Hematopoietic multipotent progenitor cell treated with erythropoietin and hydrocortisone succinate and interleukin-3 and kit ligand, for 8 days (in vitro differentiated cells): Measurements from ENCODE around the gene ALX4.

Source experiments
- DNase-seq: peaks from one replicate; pipeline ENCODE4 v3.0.0-alpha.2; 2015

ALX4 gene

DNA sequence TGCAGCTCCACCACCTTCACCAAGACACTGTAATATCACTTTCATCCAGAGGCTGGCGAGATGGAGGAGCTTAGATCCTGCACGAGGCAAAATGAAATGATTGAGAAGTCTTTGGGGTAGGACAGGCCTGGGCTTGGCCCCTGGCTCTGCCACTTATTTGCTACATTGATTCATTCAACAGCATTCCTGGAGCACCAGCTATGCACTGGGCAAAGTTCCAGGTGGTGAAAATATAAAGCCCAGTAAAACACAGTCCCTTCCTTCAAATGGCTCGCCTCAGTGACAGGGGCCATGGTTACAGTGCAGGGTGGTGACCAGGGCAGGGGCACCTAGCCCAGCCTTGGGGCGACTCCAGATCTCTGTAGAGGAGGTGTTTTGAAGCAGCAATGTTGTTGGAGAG is 19.7 kb downstream of the ALX4 start:
- no peak for DNase-seq

DNA sequence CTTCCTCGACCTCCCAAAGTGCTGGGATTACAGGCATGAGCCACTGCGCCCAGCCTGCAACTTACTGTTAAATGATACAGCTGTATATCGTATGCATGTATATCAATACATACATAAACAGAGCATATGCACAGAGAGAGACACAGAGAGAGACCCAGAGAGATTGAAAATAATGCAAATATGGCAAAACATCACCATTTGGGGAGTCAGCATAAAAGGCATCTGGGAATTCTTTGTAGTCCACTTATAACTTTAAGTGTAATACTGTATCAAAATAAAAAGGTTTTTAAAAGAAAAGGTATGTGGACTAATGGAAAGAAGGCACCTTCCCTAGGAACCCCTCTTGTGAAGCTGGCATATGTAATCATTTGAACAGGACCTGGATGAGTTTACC is 21.8 kb downstream of the ALX4 start:
- DNase-seq: no peak

DNA sequence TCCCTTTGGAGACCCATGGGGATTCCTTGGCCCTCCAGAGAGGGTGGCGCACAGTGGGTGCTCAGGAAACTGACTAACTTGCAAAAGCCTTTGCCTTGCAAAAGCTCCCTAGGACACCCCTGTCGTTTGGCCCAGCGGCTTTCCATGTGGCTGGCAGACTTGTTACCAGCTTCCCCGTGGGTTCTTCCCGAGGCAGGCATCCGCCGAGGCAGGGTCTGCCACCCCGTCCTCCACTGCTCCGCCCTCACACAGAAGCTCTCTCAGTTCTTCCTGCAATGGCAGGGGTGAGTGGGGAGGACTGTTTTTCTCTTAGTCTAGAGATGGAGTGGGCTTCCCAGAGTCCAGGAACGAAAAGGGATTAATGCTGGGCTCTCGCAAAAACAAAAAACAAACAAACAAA is 23.0 kb downstream of the ALX4 start:
- no peak for DNase-seq

DNA sequence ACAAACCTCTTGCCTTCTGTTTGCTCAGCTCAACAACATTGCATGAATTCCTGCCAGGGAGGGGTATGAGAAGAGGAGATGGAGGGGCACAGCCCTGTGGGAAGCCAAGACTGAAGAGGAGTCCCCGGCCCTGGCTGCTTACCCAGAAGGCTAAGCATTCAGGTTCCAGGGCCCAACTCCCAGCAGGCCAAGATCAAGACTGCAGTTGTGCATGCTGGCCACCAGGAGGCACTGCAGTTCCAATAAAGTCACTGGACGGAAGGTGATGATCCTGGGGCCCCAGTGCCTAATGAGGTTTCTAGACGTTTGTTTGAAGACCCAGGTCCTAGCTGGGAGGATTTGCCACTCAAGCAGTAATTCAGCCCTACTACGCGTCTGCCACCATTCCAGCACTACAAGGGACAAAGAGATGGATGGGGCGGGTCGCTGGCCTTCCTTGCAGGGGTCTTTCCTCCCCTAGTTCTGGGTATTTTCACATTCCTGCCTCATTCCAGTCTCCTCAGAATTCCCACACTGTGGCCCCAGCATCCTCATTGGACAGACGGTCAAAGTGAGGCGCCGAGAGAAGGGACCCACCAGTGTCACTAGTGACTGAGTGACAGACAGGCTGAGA is 23.6 kb downstream of the ALX4 start:
- DNase-seq: peak; percentile 69

GRCh38 chr11:44285756-44286155 is 24.2 kb downstream of the ALX4 start:
- no peak for DNase-seq

GRCh38 chr11:44282620-44283019 is 27.3 kb downstream of the ALX4 start:
- no peak for DNase-seq

DNA sequence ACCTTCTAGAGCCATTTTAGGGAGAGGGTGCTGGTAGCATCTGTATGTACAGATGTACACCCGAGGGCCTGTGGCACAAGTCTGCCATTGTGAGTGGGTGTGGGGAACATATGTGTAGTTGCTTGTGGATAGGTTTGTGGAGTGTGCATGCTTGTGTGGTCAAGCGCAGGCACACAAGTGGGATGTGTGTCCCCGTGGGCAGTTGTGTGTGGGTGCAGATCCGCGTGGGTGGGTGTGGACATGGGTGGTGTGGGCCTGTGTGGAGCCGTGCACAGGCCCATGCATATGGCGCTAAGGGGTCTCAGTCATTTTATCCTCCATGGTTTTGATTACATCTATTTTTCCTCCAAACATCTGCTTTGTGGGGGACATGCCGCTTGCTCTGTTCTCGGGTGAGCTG is 28.8 kb downstream of the ALX4 start:
- no peak for DNase-seq

GRCh38 chr11:44280257-44280656 is 29.7 kb downstream of the ALX4 start:
- no peak for DNase-seq

DNA sequence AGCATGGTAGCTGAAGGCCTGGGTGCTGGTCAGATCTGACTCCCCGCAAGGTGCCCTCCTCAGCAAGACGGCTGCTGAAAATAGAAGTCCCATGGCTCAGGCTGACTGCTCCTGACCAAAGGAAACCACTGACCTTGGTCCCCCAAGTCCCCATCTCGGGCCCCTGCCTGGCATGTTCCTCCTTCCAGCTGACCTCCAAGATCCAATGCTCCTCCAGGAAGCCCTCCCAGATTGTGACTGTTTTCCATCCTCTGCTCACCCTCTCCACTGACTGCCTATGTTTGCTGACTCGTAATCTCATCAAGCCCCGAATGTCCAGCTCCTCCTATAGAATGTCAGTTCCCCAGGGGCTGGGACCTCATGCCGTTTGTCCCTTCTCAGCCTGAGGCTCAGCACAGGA is 30.5 kb downstream of the ALX4 start:
- DNase-seq: no peak

GRCh38 chr11:44277196-44278090 is 32.5 kb downstream of the ALX4 start:
- no peak for DNase-seq

GRCh38 chr11:44275961-44276550 is 33.9 kb downstream of the ALX4 start:
- no peak for DNase-seq

DNA sequence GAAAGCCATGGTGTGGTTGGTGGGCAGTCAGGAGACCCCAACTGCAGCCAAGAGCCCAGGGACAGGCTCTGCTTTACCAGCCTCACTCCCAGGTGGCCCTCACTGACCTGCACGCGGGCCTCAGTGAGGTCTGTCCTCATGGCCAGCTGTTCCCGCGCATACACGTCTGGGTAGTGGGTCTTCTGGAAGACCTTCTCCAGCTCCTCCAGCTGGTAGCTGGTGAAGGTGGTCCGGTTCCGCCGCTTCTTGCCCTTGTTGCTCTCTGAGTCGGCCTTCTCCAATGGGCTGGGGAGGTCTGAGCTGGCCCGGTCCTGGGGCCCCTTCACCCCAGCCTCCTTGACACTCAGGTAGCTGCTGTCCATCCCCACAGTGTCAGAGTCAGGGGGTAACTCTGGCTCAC is 34.7 kb downstream of the ALX4 start:
- no peak for DNase-seq

DNA sequence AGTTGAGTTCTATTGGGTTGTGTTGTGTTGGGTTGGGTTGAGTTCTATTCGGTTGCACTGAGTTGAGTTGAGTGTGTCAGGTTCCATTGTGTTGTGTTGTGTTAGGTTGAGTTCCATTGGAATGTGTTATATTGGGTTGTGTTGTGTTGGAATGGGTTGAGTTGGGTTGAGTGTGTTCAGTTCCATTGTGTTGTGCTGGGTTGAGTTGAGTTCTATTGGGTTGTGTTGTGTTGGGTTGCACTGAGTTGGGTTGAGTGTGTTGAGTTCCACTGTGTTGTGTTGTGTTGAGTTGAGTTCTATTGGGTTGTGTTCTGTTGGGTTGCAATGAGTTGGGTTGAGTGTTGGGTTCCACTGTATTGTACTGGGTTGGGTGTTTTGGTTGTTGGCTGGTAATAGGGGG is 35.5 kb downstream of the ALX4 start:
- DNase-seq: no peak

GRCh38 chr11:44271286-44271685 is 38.7 kb downstream of the ALX4 start:
- DNase-seq: no peak

DNA sequence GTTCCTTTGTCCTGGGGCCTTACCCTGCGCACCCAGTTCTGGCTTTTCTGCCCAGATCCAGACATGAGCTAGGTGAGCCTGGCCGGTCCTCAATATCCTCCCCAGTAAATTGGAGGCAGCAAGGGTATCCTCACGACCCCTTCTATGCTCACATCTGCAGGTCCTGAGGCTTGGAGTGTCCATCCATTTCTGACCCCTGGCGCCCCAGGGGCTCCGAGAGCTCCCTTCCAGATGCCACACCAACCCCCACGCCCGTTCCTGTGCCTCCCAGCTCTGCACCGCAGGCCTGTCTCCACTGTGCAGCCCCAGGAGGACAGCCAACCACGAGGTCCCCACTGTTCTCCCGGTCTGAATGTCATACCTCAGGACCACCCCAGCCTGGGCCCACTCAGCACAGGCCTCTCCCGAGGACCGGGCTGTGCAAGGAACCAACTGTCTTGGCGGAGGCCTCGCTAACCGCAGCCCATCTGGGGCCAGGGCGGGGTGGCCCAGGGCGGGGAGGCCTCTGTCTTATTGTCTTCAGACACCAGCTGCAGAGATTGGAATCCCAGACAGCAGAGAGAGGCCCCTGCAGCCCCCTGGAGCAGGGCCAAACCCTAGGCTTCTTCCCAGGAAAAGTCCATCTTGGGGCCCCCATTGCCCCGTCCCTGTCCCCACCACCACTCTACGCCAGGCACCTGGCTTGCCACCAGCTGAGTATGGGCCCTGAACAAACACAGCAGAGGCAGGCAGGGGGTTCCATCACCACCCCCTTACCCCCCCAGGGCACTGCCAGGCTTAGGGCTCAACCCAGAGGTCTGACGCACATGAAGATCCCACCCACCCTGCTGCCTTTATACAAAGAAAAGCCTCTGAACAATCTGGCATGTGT is 39.3 kb downstream of the ALX4 start:
- no peak for DNase-seq

DNA sequence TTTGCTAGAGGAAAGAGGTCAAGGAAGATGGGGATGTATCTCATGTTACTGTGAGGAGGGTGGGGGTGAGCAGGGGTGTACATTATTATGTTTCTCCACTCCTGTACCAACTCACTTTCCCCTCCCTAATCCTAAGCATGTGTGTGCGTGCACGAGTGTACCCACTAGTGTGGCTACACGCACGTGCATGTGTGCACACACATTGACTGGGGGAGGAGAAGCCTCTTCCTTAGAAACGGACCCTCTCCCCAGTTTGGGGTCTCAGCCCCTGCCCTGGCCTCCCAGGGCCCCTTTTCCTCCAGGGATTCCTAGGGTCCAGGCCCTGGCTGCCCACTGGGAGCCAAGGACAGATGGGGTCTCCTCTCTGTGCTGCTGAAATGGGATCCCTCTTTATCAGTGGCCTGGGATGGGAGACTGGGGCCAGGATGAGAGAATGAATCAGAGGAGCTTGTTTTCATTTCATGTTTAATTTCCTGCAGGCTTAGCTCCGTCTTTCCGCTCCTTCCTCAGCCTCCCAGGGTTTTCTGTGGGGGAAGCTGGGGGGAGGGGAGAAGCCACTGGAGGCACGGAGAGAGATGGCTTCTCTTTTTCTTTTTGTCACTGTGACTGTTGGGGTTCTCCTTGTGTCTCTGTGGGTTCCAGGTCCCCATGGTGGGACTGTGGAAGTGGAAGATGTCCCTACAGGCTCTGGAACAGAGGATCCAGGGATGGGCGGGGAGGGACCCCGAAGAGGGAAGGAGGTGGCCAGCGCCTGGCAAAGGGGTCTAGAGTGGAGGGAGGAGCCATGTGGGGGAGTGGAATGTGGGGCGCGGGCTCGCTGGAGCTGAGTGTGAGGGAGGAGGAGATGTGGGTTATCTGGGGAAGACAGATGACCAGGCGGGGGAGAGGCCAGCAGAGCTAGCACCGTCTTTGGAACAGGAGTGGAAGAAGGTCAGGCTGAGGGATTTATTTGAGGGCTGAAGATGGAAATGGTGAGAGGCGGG is 40.3 kb downstream of the ALX4 start:
- peak; percentile 26 for DNase-seq

GRCh38 chr11:44268614-44269080 is 41.3 kb downstream of the ALX4 start:
- DNase-seq: no peak

GRCh38 chr11:44267750-44268613 is 42.0 kb downstream of the ALX4 start:
- DNase-seq: no peak

GRCh38 chr11:44267006-44267749 is 42.8 kb downstream of the ALX4 start:
- no peak for DNase-seq
